ENCODE results near the gene MT2A.

MT2A gene

DNA sequence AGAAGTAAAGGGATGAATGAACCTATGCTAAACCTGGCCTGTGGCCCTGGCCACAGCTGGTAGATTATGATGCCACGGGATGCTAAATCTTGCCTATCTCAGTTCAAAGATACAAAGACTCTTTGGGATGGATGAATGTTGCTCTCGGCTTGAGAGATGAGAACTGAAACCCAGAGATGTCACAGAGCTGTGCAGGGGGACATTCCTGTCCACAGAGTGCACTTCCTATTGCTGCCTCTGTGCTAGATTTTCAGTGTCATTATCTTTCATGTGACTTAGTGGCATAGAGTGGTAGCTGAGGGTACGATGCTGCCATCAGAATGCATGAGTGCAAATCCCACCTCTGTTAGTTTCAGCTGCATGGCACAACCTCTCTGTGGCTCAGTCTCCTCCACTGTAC lies 21.8 kb downstream of the MT2A start:
- H3K36me3 ChIP-seq (ENCODE audit: control insufficient read depth, insufficient read depth, low read length): no peaks in the 10 kb centered on the region
- no peak overlapping the region for H3K27ac ChIP-seq (ENCODE audit: insufficient read depth, low read depth, low read length, poor library complexity, severe bottlenecking)
- peaks cover 96% of the 10 kb centered on the region for H3K27me3 ChIP-seq (ENCODE audit: control insufficient read depth, insufficient read depth, low read length, poor library complexity, severe bottlenecking)
- H3K4me1 ChIP-seq (ENCODE audit: control insufficient read depth, insufficient read depth, low read length): no peaks in the 10 kb centered on the region
- no peaks in the 10 kb centered on the region for H3K9me3 ChIP-seq (ENCODE audit: control insufficient read depth, low read length)
- 78 to 90% methylated on average over 3 of the region's 3 CpGs for WGBS, 2 experiments
- no peak overlapping the region for H3K4me3 ChIP-seq (ENCODE audit: insufficient read depth, low read depth, low read length)

DNA sequence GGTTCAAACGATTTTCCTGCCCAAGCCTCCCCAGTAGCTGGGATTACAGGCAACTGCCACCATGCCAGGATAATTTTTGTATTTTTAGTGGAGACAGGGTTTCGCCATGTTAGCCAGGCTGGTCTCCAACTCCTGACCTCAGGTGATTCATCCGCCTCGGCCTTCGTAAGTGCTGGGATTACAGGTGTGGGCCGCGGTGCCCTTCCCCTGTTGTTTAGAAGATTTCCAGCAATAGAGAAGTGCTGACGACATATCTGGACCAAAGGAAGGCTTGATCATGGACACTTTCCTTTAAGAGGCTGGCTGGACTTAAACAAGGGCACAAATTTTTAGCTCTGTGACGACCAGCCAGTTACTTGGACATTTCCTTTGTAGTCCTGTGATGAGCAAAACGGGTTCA lies 22.8 kb downstream of the MT2A start:
- no peak overlapping the region for H3K27ac ChIP-seq (ENCODE audit: insufficient read depth, low read depth, low read length, poor library complexity, severe bottlenecking)
- peaks cover 96% of the 10 kb centered on the region for H3K27me3 ChIP-seq (ENCODE audit: control insufficient read depth, insufficient read depth, low read length, poor library complexity, severe bottlenecking)
- H3K4me3 ChIP-seq (ENCODE audit: insufficient read depth, low read depth, low read length): no peak overlapping the region
- WGBS, 2 experiments: 61 to 62% methylated on average over 10 of the region's 10 CpGs
- H3K4me1 ChIP-seq (ENCODE audit: control insufficient read depth, insufficient read depth, low read length): no peaks in the 10 kb centered on the region
- H3K9me3 ChIP-seq (ENCODE audit: control insufficient read depth, low read length): no peaks in the 10 kb centered on the region
- H3K36me3 ChIP-seq (ENCODE audit: control insufficient read depth, insufficient read depth, low read length): no peaks in the 10 kb centered on the region

DNA sequence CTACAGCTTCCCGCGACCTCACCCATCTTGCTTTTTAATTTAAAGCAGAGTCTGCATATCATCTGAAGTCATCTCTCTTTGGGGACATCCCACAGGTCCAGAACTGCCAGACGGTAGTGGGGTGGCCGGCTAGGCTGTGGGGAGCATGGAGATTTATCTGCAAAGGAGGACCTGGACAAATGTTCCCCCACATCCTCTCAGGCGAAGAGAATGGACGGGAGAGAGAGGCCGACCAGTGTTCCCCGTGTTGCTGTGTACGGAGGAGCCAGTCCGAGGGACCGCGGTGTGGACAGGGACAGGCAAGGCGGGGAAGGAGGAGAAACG lies 23.4 kb downstream of the MT2A start:
- Histone ChIP-seq H3K27me3 (ENCODE audit: control insufficient read depth, insufficient read depth, low read length, poor library complexity, severe bottlenecking) (peaks cover 96% of the 10 kb centered on the region), H3K4me1 (ENCODE audit: control insufficient read depth, insufficient read depth, low read length) (no peaks in the 10 kb centered on the region), H3K36me3 (ENCODE audit: control insufficient read depth, insufficient read depth, low read length) (no peaks in the 10 kb centered on the region), H3K27ac (ENCODE audit: insufficient read depth, low read depth, low read length, poor library complexity, severe bottlenecking) (no peak overlapping the region), H3K9me3 (ENCODE audit: control insufficient read depth, low read length) (no peaks in the 10 kb centered on the region), H3K4me3 (ENCODE audit: insufficient read depth, low read depth, low read length) (peak overlapping the region; percentile 10)
- 11 to 13% methylated on average over 14 of the region's 14 CpGs for WGBS, 2 experiments

DNA sequence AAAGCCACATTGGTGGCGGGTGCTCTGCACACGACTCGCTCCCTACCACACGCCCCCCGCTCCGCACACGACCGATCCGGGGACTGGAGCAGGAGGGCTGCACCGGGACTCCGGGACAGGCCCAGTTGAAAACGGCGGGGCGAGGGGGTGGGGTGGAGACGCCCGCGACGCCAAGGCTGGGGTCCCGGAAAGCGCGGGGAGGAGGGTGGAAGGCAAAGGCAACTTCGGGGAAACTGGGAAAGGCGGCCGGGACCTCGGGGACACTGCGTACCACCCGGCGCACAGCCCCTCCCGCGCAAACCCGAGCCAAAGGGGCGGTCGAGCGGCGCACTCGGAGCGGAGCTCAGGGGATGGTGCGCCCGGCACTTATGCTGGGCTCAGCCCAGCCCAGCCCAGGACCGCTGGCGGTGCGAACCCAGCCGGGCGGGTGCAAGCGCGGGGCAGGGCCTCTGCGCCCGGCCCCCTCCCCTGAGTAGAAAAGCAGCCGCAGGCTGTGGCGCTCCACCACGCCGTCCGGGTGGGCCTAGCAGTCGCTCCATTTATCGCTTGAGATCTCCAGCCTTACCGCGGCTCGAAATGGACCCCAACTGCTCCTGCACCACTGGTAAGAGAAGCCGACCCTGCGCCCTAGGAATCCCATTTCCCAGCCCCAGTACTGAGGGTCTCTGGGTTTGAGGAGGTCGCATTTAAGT lies 23.9 kb downstream of the MT2A start, which contains the start of gene MT1M:
MT1M (plus strand) TSS at position 504 of the 692 bp plus-strand sequence; CDS start at position 577, 73 bp downstream.
- Histone ChIP-seq H3K4me3 (ENCODE audit: insufficient read depth, low read depth, low read length) (peak within 1 kb of the TSS; percentile 10), H3K36me3 (ENCODE audit: control insufficient read depth, insufficient read depth, low read length) (no peaks in the 10 kb centered on the region), H3K9me3 (ENCODE audit: control insufficient read depth, low read length) (no peaks in the 10 kb centered on the region), H3K27me3 (ENCODE audit: control insufficient read depth, insufficient read depth, low read length, poor library complexity, severe bottlenecking) (peaks cover 96% of the 10 kb centered on the region), H3K4me1 (ENCODE audit: control insufficient read depth, insufficient read depth, low read length) (no peaks in the 10 kb centered on the region), H3K27ac (ENCODE audit: insufficient read depth, low read depth, low read length, poor library complexity, severe bottlenecking) (no peak within 1 kb of the TSS)
- 1% methylated on average over 61 of the region's 61 CpGs for WGBS, 2 experiments

DNA sequence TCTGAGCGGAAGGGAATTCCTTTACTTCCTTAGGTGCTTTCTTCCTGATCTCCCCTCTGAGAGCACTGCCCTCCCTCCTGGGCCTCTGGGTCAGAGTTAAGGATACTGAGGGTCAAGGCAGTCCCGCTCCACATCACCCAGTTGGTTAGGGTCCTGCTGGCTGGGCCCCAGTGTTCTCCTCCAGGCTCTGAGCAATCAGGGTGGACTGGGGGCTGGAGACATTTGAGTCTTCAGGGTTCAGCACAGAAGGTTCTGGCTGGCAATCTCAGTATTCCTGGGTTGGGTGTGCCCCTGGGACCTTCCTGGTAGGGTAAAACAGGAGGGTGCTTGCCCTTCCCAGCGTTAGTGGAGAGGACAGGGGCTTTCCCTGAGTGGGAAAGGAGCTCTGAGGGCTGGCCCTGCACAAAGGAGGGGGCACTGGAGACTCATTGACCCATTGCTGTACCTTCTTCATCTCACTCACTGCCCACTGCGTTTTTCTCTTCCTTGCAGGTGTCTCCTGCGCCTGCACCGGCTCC lies 24.5 kb downstream of the MT2A start:
- Histone ChIP-seq H3K27ac (ENCODE audit: insufficient read depth, low read depth, low read length, poor library complexity, severe bottlenecking) (no peak overlapping the region), H3K4me1 (ENCODE audit: control insufficient read depth, insufficient read depth, low read length) (no peaks in the 10 kb centered on the region), H3K9me3 (ENCODE audit: control insufficient read depth, low read length) (no peaks in the 10 kb centered on the region), H3K36me3 (ENCODE audit: control insufficient read depth, insufficient read depth, low read length) (no peaks in the 10 kb centered on the region), H3K4me3 (ENCODE audit: insufficient read depth, low read depth, low read length) (no peak overlapping the region), H3K27me3 (ENCODE audit: control insufficient read depth, insufficient read depth, low read length, poor library complexity, severe bottlenecking) (peaks cover 99% of the 10 kb centered on the region)
- WGBS, 2 experiments: 4 to 6% methylated on average over 6 of the region's 6 CpGs

DNA sequence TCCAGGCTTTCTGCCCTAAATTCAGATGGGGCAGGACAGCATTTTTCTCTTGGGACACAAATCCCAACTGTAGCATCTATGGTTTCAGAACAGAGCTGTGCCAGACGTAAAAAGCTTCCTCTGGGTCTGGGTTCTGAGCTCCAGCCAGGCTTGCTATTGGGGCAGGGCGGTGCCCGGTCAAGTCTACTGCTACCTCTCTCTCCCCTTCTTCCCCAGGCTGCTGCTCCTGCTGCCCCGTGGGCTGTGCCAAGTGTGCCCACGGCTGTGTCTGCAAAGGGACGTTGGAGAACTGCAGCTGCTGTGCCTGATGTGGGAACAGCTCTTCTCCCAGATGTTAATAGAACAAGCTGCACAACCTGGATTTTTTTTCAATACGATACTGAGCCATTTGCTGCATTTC lies 25.2 kb downstream of the MT2A start:
- H3K4me3 ChIP-seq (ENCODE audit: insufficient read depth, low read depth, low read length): no peak overlapping the region
- 37 to 43% methylated on average over 7 of the region's 7 CpGs for WGBS, 2 experiments
- H3K9me3 ChIP-seq (ENCODE audit: control insufficient read depth, low read length): no peaks in the 10 kb centered on the region
- no peaks in the 10 kb centered on the region for H3K36me3 ChIP-seq (ENCODE audit: control insufficient read depth, insufficient read depth, low read length)
- no peak overlapping the region for H3K27ac ChIP-seq (ENCODE audit: insufficient read depth, low read depth, low read length, poor library complexity, severe bottlenecking)
- H3K4me1 ChIP-seq (ENCODE audit: control insufficient read depth, insufficient read depth, low read length): no peaks in the 10 kb centered on the region
- H3K27me3 ChIP-seq (ENCODE audit: control insufficient read depth, insufficient read depth, low read length, poor library complexity, severe bottlenecking): peaks cover 100% of the 10 kb centered on the region

DNA sequence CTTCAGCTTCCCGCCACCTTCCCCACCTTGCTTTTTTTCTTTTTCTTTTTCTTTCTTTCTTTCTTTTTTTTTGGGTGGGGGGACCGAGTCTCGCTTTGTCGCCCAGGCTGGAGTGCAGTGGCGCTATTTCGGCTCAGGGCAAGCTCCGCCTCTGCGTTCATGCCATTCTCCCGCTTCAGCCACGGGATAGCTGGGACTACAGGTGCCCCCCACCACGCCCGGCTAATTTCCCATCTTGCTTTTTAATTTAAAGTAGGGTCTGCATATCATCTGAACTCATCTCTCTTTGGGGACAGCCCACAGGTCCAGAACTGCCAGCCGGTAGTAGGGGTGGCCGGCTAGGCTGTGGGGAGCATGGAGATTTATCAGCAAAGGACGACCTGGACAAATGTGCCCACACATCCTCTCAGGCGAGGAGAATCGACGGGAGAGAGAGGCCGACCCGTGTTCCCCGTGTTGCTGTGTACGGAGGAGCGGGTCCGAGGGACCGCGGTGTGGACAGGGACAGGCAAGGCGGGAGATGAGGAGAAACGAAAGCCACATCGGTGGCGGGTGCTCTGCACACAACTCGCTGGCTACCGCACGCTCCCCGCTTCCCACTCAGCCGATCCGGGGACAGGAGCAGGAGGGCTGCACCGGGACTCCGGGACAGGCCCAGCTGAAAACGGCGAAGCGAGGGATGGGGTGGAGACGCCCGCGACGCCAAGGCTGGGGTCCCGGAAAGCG lies 26.5 kb downstream of the MT2A start:
- Histone ChIP-seq H3K27me3 (ENCODE audit: control insufficient read depth, insufficient read depth, low read length, poor library complexity, severe bottlenecking) (peaks cover 100% of the 10 kb centered on the region), H3K4me3 (ENCODE audit: insufficient read depth, low read depth, low read length) (no peak overlapping the region), H3K9me3 (ENCODE audit: control insufficient read depth, low read length) (no peaks in the 10 kb centered on the region), H3K36me3 (ENCODE audit: control insufficient read depth, insufficient read depth, low read length) (no peaks in the 10 kb centered on the region), H3K4me1 (ENCODE audit: control insufficient read depth, insufficient read depth, low read length) (no peaks in the 10 kb centered on the region), H3K27ac (ENCODE audit: insufficient read depth, low read depth, low read length, poor library complexity, severe bottlenecking) (no peak overlapping the region)
- WGBS, 2 experiments: 3% methylated on average over 47 of the region's 47 CpGs

DNA sequence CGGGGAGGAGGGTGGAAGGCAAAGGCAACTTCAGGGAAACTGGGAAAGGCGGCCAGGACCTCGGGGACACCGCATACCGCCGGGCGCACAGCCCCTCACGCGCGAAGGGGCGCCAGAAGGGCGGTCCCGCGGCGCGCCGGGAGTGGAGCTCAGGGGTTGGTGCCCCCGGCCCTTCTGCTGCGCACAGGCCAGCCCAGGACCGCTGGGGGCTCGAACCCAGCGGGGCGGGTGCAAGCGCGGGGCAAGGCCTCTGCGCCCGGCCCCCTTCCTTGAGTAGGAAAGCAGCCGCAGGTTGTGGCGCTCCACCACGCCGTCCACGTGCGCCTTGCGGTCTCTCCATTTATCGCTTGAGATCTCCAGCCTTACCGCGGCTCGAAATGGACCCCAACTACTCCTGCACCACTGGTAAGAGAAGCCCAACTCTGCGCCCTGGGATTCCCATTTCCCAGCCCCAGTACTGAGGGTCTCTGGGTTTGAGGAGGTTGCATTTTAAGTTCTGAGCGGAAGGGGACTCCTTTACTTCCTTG lies 27.1 kb downstream of the MT2A start:
- Histone ChIP-seq H3K27me3 (ENCODE audit: control insufficient read depth, insufficient read depth, low read length, poor library complexity, severe bottlenecking) (peaks cover 100% of the 10 kb centered on the region), H3K27ac (ENCODE audit: insufficient read depth, low read depth, low read length, poor library complexity, severe bottlenecking) (no peak overlapping the region), H3K9me3 (ENCODE audit: control insufficient read depth, low read length) (no peaks in the 10 kb centered on the region), H3K36me3 (ENCODE audit: control insufficient read depth, insufficient read depth, low read length) (no peaks in the 10 kb centered on the region), H3K4me3 (ENCODE audit: insufficient read depth, low read depth, low read length) (no peak overlapping the region), H3K4me1 (ENCODE audit: control insufficient read depth, insufficient read depth, low read length) (no peaks in the 10 kb centered on the region)
- WGBS, 2 experiments: 2 to 3% methylated on average over 40 of the region's 40 CpGs

DNA sequence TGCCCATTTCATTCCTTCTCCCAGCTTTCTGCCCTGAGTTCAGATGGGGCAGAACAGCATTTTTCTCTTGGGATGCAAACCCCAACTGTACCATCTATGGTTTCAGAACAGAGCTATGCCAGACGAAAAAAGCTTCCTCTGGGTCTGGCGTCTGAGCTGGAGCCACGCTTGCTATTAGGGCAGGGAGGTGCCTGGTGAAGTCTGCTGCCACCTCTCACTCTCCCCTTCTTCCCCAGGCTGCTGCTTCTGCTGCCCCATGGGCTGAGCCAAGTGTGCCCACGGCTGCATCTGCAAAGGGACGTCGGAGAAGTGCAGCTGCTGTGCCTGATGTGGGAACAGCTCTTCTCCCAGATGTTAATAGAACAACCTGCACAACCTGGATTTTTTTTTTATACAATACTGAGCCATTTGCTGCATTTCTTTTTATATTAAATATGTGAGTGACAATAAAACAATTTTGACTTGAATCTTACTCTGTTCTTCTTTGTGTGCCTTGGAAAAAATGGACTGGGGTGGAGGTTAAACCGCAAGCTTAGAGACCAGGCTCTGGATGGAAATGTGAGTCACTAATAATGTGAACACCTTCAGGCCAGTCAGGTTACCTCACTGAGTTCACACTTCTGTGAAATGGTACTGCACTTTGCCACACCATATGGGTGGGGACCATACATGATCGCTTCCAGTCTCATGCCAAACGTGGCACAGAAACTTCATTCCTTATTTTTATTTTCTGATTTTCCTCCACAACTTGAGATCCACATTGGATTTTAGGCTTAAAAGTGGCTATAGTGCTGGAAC lies 28.4 kb downstream of the MT2A start:
- Histone ChIP-seq H3K27me3 (ENCODE audit: control insufficient read depth, insufficient read depth, low read length, poor library complexity, severe bottlenecking) (peaks cover 100% of the 10 kb centered on the region), H3K27ac (ENCODE audit: insufficient read depth, low read depth, low read length, poor library complexity, severe bottlenecking) (no peak overlapping the region), H3K9me3 (ENCODE audit: control insufficient read depth, low read length) (no peaks in the 10 kb centered on the region), H3K4me3 (ENCODE audit: insufficient read depth, low read depth, low read length) (no peak overlapping the region), H3K4me1 (ENCODE audit: control insufficient read depth, insufficient read depth, low read length) (no peaks in the 10 kb centered on the region), H3K36me3 (ENCODE audit: control insufficient read depth, insufficient read depth, low read length) (no peaks in the 10 kb centered on the region)
- 18% methylated on average over 9 of the region's 9 CpGs for WGBS, 2 experiments
